ENCODE data around the gene TMEM9B.

- no peak for TF ChIP-seq SMC3 (conservative IDR thresholded peaks at IDR 0.05; ENCODE audit: insufficient read depth, low read depth, low read length)
- TF ChIP-seq MAFK (IDR thresholded peaks at IDR 0.05; ENCODE audit: low read length) = no peak
- no peak for TF ChIP-seq HDAC6 (IDR thresholded peaks at IDR 0.05; ENCODE audit: low read depth, low read length)
- TF ChIP-seq KLF1 (tag; IDR thresholded peaks at IDR 0.05) = no peak
- no peak for TF ChIP-seq POLR2A (conservative IDR thresholded peaks at IDR 0.05)
- no peak for TF ChIP-seq SIN3A (IDR thresholded peaks at IDR 0.05; ENCODE audit: borderline replicate concordance in 2 of 2, control insufficient read depth in 1 of 2, low read depth in 2 of 2, low read length in 2 of 2)
- TF ChIP-seq FOXA1 (IDR thresholded peaks at IDR 0.05; ENCODE audit: borderline replicate concordance) = no peak
- TF ChIP-seq SMAD4 (CRISPR knock-in tag; conservative IDR thresholded peaks at IDR 0.05) = no peak
- no peak for TF ChIP-seq ARNT (IDR thresholded peaks at IDR 0.05)
- TF ChIP-seq KDM1A (IDR thresholded peaks at IDR 0.05) = no peak
- no peak for TF ChIP-seq ZSCAN29 (IDR thresholded peaks at IDR 0.05)
- TF ChIP-seq HMGN3 (IDR thresholded peaks at IDR 0.05; ENCODE audit: borderline replicate concordance, extremely low read depth, insufficient read length, low read depth, low read length) = no peak
Measured at GRCh38 chr11:8980485-8980884, 16.2 kb upstream of the TMEM9B start.

Data from K562 (cell line).